NCI-H1092 (cell line): ENCODE data around the gene KSR1.

Source experiments
- DNase-seq: peaks from one replicate; lab custom pipeline; 2025; lab: John Stamatoyannopoulos, UW

Gene KSR1

GRCh38 chr17:27535178-27535928, 79.1 kb downstream of the KSR1 start:
- DNase-seq = no peak

GRCh38 chr17:27535975-27536374, 79.7 kb downstream of the KSR1 start:
- no peak for DNase-seq

GRCh38 chr17:27536781-27537180, 80.5 kb downstream of the KSR1 start:
- DNase-seq = no peak

- no peak for DNase-seq
These were observed 82.1 kb downstream of the KSR1 start for GRCh38 chr17:27538156-27538955.

GRCh38 chr17:27539152-27539551, 82.9 kb downstream of the KSR1 start:
- DNase-seq = no peak

- DNase-seq = no peak
These were observed 83.6 kb downstream of the KSR1 start for GRCh38 chr17:27539794-27540317.

- DNase-seq = no peak
These were observed 84.3 kb downstream of the KSR1 start for GRCh38 chr17:27540318-27541101.

GRCh38 chr17:27541301-27542023, 85.2 kb downstream of the KSR1 start:
- no peak for DNase-seq

- no peak for DNase-seq
These were observed 86.7 kb downstream of the KSR1 start for GRCh38 chr17:27542841-27543463.

- DNase-seq = no peak
These were observed 87.2 kb downstream of the KSR1 start for GRCh38 chr17:27543464-27543856.

GRCh38 chr17:27543958-27544349, 87.7 kb downstream of the KSR1 start:
- no peak for DNase-seq

- DNase-seq = no peak
These were observed 88.3 kb downstream of the KSR1 start for GRCh38 chr17:27544350-27545131.

- peak; percentile 39 for DNase-seq
These were observed 89.4 kb downstream of the KSR1 start for GRCh38 chr17:27545562-27546229.

- no peak for DNase-seq
These were observed 90.5 kb downstream of the KSR1 start for GRCh38 chr17:27546624-27547300.

- DNase-seq = no peak
These were observed 91.0 kb downstream of the KSR1 start for GRCh38 chr17:27547301-27547683.

- no peak for DNase-seq
These were observed 92.1 kb downstream of the KSR1 start for GRCh38 chr17:27548369-27548768.

GRCh38 chr17:27549251-27549893, 93.1 kb downstream of the KSR1 start:
- no peak for DNase-seq

GRCh38 chr17:27550291-27550930, 94.2 kb downstream of the KSR1 start:
- no peak for DNase-seq
